CD14-positive monocyte (primary cell): ENCODE measurements around the gene GID8. TPM values are rescaled to one million over a fixed set of nuclear protein-coding genes. Genes with fewer than 3 reads are reported as not detected.

Experiments used
- DNase-seq, 3 donors: peaks; one replicate each; pipeline ENCODE4 v3.0.0-alpha.2; 2011 to 2022
- H2AFZ ChIP-seq: 2 replicates; pipeline ENCODE4 v1.6.0; 2012; ENCODE audit warnings: mild to moderate bottlenecking, low read depth, low read length, inconsistent platforms; ENCODE audit not compliant: insufficient read depth, poor library complexity, severe bottlenecking
- H3K27ac ChIP-seq, 2 donors: 1 replicate in 1 of 2; 2 replicates in 1 of 2; pipeline ENCODE4 v1.5.1; 2012 to 2013; ENCODE audit warnings: low read length in 2 of 2, control low read depth in 1 of 2, inconsistent platforms in 1 of 2, low read depth in 1 of 2, mild to moderate bottlenecking in 1 of 2
- H3K27me3 ChIP-seq, 2 donors: one replicate each; pipeline versions ENCODE4 v1.6.0 to v1.6.1; 2011 to 2013; ENCODE audit warnings: low read length in 2 of 2; ENCODE audit not compliant: control insufficient read depth in 2 of 2, insufficient read depth in 2 of 2
- H3K36me3 ChIP-seq, 2 donors: replicated peaks in 1 of 2; 1 replicate in 1 of 2; 2 replicates in 1 of 2; pipeline versions ENCODE4 v1.5.1 to v1.6.1; 2012 to 2013; ENCODE audit warnings: low read length in 2 of 2, control low read depth in 1 of 2, inconsistent platforms in 1 of 2, mild to moderate bottlenecking in 1 of 2; ENCODE audit not compliant: insufficient read depth in 2 of 2, control insufficient read depth in 1 of 2
- H3K4me1 ChIP-seq, 2 donors: 1 replicate in 1 of 2; 2 replicates in 1 of 2; pipeline versions ENCODE4 v1.5.1 to v1.6.1; 2012 to 2013; ENCODE audit warnings: low read length in 2 of 2, control low read depth in 1 of 2, inconsistent platforms in 1 of 2, mild to moderate bottlenecking in 1 of 2, moderate library complexity in 1 of 2; ENCODE audit not compliant: insufficient read depth in 2 of 2, control insufficient read depth in 1 of 2
- H3K4me2 ChIP-seq: replicated peaks from 2 replicates; pipeline ENCODE3; 2012; ENCODE audit warnings: low read length, moderate library complexity, mild to moderate bottlenecking; ENCODE audit not compliant: poor library complexity, severe bottlenecking; ENCODE audit errors: extremely low read depth
- H3K4me3 ChIP-seq, 3 experiments: fragments of 200-600 bp in 1 of 3; sonication (generic) in 1 of 3; replicated peaks in 1 of 3; 1 replicate in 2 of 3; 2 replicates in 1 of 3; pipeline ENCODE4 v1.5.1; 2011 to 2013; ENCODE audit warnings: low read length in 3 of 3, mild to moderate bottlenecking in 3 of 3, control low read depth in 2 of 3, low read depth in 2 of 3, inconsistent platforms in 1 of 3, moderate library complexity in 1 of 3
- H3K79me2 ChIP-seq: 2 replicates; pipeline ENCODE4 v1.6.0; 2012; ENCODE audit warnings: mild to moderate bottlenecking, control low read depth, inconsistent platforms, low read length, moderate library complexity; ENCODE audit not compliant: insufficient read depth
- H3K9ac ChIP-seq: 2 replicates; pipeline ENCODE4 v1.6.0; 2017; ENCODE audit warnings: low read length, mild to moderate bottlenecking; ENCODE audit not compliant: insufficient read depth, poor library complexity, severe bottlenecking
- H3K9me3 ChIP-seq, 2 donors: replicated peaks in 1 of 2; 1 replicate in 1 of 2; 2 replicates in 1 of 2; pipeline versions ENCODE4 v1.5.1 to v1.6.1; 2012 to 2013; ENCODE audit warnings: low read length in 2 of 2, control low read depth in 1 of 2; ENCODE audit not compliant: control insufficient read depth in 1 of 2, insufficient read depth in 1 of 2
- H4K20me1 ChIP-seq: 2 replicates; pipeline ENCODE4 v1.6.0; 2012; ENCODE audit warnings: mild to moderate bottlenecking, low read length, control low read depth, moderate library complexity; ENCODE audit not compliant: insufficient read depth
- H3K27ac Mint-ChIP-seq, 7 donors: one replicate each; pipeline ENCODE4 v1.8.0; 2020; ENCODE audit warnings: mild to moderate bottlenecking in 7 of 7, mixed read lengths in 7 of 7, moderate library complexity in 6 of 7, inconsistent platforms in 2 of 7
- H3K27me3 Mint-ChIP-seq, 3 donors: one replicate each; pipeline ENCODE4 v1.8.0; 2021 to 2022; ENCODE audit warnings: low read depth in 3 of 3, mild to moderate bottlenecking in 3 of 3, mixed read lengths in 3 of 3, moderate library complexity in 3 of 3, inconsistent platforms in 1 of 3
- H3K36me3 Mint-ChIP-seq, 2 donors: one replicate each; pipeline ENCODE4 v1.8.0; 2020; ENCODE audit warnings: mixed read lengths in 2 of 2, inconsistent platforms in 1 of 2, mild to moderate bottlenecking in 1 of 2
- H3K4me1 Mint-ChIP-seq: one replicate; pipeline ENCODE4 v1.8.0; 2020; ENCODE audit warnings: mild to moderate bottlenecking, mixed read lengths
- H3K4me3 Mint-ChIP-seq, 2 donors: one replicate each; pipeline ENCODE4 v1.8.0; 2020; ENCODE audit warnings: mild to moderate bottlenecking in 2 of 2, mixed read lengths in 2 of 2, moderate library complexity in 1 of 2
- H3K9me3 Mint-ChIP-seq, 7 donors: one replicate each; pipeline ENCODE4 v1.8.0; 2020 to 2022; ENCODE audit warnings: mixed read lengths in 7 of 7, mild to moderate bottlenecking in 6 of 7, moderate library complexity in 6 of 7, inconsistent platforms in 2 of 7
- WGBS: methylation state at CpG from one replicate; pipeline ENCODE4 v1.1.5; 2013; ENCODE audit warnings: missing lambda C conversion rate; ENCODE audit not compliant: insufficient coverage; 5-methylcytosine and 5-hydroxymethylcytosine counted together
- intact Hi-C, 2 donors: fragments of 100-400 bp; cut with micrococcal nuclease; formaldehyde crosslinking; loops; one replicate each; pipeline versions ENCODE4 v1.15.0 to v1.15.1; 2023
- polyA plus RNA-seq, 3 donors: library from polyadenylated mRNA; depleted of rRNA in 1 of 3; unstranded in 2 of 3; stranded (reverse) in 1 of 3; fragments of 300-500 nt in 2 of 3; fragments of >200 nt in 1 of 3; fragmentation: Illumina TruSeq in 2 of 3; gene quantifications; 1 replicate in 2 of 3; 2 replicates in 1 of 3; pipeline ENCODE4 v1.2.3, GENCODE V29; 2012 to 2021
- TF ChIP-seq, protein P1 (sequence below): fragments of 200-600 bp; IDR thresholded peaks from one replicate; pipeline ENCODE4 v1.8.0; 2022; ENCODE audit warnings: antibody characterized with exemption, mild to moderate bottlenecking

Gene GID8
- polyA plus RNA-seq, 3 donors = 12.4 to 19.7 (median 12.7) TPM

- Histone ChIP-seq H4K20me1 (peaks cover 75% of the 10 kb centered on the region), H3K4me1 (peaks cover 54 to 74% of the 10 kb centered on the region in 2 donors), H3K36me3 (no peaks in the 10 kb centered on the region), H3K27ac (peak overlapping the region; percentile 94 to 97), H3K79me2 (peaks cover 99% of the 10 kb centered on the region), H3K27me3 (no peaks in the 10 kb centered on the region), H3K9ac (peak overlapping the region; percentile 96), H3K9me3 (no peaks in the 10 kb centered on the region), H3K4me3 (peak overlapping the region; percentile 84 to 91 (median 88)), H3K4me2 (peak overlapping the region; percentile 90), H2AFZ (no peak overlapping the region)
- Mint-ChIP-seq H3K27ac (peak overlapping the region; percentile 91 to 96 (median 95)), H3K9me3 (peaks cover 0 to 2% (median 0%) of the 10 kb centered on the region in 7 donors), H3K4me1 (peaks cover 61% of the 10 kb centered on the region), H3K27me3 (no peaks in the 10 kb centered on the region), H3K36me3 (no peaks in the 10 kb centered on the region), H3K4me3 (peak overlapping the region; percentile 96 to 97)
- 0% methylated on average over 1 of the region's 4 CpGs for WGBS
- TF ChIP-seq, protein P1, sequence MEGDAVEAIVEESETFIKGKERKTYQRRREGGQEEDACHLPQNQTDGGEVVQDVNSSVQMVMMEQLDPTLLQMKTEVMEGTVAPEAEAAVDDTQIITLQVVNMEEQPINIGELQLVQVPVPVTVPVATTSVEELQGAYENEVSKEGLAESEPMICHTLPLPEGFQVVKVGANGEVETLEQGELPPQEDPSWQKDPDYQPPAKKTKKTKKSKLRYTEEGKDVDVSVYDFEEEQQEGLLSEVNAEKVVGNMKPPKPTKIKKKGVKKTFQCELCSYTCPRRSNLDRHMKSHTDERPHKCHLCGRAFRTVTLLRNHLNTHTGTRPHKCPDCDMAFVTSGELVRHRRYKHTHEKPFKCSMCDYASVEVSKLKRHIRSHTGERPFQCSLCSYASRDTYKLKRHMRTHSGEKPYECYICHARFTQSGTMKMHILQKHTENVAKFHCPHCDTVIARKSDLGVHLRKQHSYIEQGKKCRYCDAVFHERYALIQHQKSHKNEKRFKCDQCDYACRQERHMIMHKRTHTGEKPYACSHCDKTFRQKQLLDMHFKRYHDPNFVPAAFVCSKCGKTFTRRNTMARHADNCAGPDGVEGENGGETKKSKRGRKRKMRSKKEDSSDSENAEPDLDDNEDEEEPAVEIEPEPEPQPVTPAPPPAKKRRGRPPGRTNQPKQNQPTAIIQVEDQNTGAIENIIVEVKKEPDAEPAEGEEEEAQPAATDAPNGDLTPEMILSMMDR = no peak
- DNase-seq = no peak
- intact Hi-C loops = loop anchor here (2.0 to 10.0 kb wide), 2 partner anchors 14 to 130 kb away; partner anchors contain the start of genes GID8 (in 1 of the 2) and MRGBP (in 1 of the 2)
Measured at GRCh38 chr20:62925076-62925419, 12.9 kb upstream of the GID8 start.

- Histone ChIP-seq H3K27me3 (no peaks in the 10 kb centered on the region), H3K4me2 (peak overlapping the region; percentile 90), H4K20me1 (peaks cover 75% of the 10 kb centered on the region), H3K9me3 (no peaks in the 10 kb centered on the region), H3K36me3 (no peaks in the 10 kb centered on the region), H3K4me3 (peak overlapping the region; percentile 84 to 91 (median 88)), H3K9ac (peak overlapping the region; percentile 96), H2AFZ (peak overlapping the region; percentile 80), H3K79me2 (peaks cover 99% of the 10 kb centered on the region), H3K4me1 (peaks cover 51 to 69% of the 10 kb centered on the region in 2 donors), H3K27ac (peak overlapping the region; percentile 94 to 97)
- Mint-ChIP-seq H3K4me1 (peaks cover 59% of the 10 kb centered on the region), H3K9me3 (peaks cover 0 to 2% (median 0%) of the 10 kb centered on the region in 7 donors), H3K27ac (peak overlapping the region; percentile 91 to 96 (median 95)), H3K27me3 (no peaks in the 10 kb centered on the region), H3K36me3 (no peaks in the 10 kb centered on the region), H3K4me3 (peak overlapping the region; percentile 96 to 97)
- intact Hi-C loops = loop anchor here (2.0 to 10.0 kb wide), 2 partner anchors 13 to 131 kb away; partner anchors contain the start of genes GID8 (in 1 of the 2) and MRGBP (in 1 of the 2)
- WGBS = under 1% methylated on average over 56 of the region's 63 CpGs
- DNase-seq = peak in 2 of 3 donors; percentile 30 to 52
- TF ChIP-seq, protein P1 = no peak
Measured at GRCh38 chr20:62925420-62926228, 12.3 kb upstream of the GID8 start.
